Measurements from ENCODE around the gene UNC93B1.
A peak's percentile ranks its signal among the peaks of the same experiment; 100 is the strongest.

UNC93B1 gene
- long read RNA-seq, transcript UNC93B1-201 (11 exons, 2,316 nt): major isoform, 11 of 15 reads
- long read RNA-seq, partial matches to known transcripts: 2 of 15 reads
- long read RNA-seq, other reads (novel, unspliced or antisense): 1 of 15 reads

GRCh38 chr11:68003846-68004550 lies at the start of gene UNC93B1:
Gene UNC93B1 (minus strand): TSS chr11:68004097. CDS start chr11:68004043, 54 bp downstream.
- TF ChIP-seq POLR2AphosphoS5 (IDR thresholded peaks at IDR 0.05; ENCODE audit: low read depth) (peak; percentile 38; the same call in 1 of the 2 replicates), CTCF (IDR thresholded peaks at IDR 0.05; ENCODE audit: insufficient read depth, low read length) (no peak), GABPA (IDR thresholded peaks at IDR 0.05; ENCODE audit: low read depth) (0 out of 2 replicates have a peak, but pooled peaks have one; percentile 22), REST (IDR thresholded peaks at IDR 0.05; ENCODE audit: insufficient replicate concordance, low read depth) (no peak), SPI1 (IDR thresholded peaks at IDR 0.05; ENCODE audit: borderline replicate concordance, low read depth) (peak; percentile 91)
- peak within 1 kb of the TSS; percentile 73 for H3K4me3 ChIP-seq (replicated peaks; ENCODE audit: insufficient read depth, low read length)
- no peaks in the 10 kb centered on the region for H3K27me3 ChIP-seq (ENCODE audit: insufficient read depth, poor library complexity, severe bottlenecking)
- H3K27ac ChIP-seq (replicated peaks): peak within 1 kb of the TSS; percentile 77
- DNase-seq (ENCODE audit: low read depth in 1 of 2, low spot score in 1 of 2): peak; percentile 91 to 95

GRCh38 chr11:68053117-68053516 lies 49.2 kb upstream of the UNC93B1 start:
- TF ChIP-seq POLR2AphosphoS5 (IDR thresholded peaks at IDR 0.05; ENCODE audit: low read depth): peak; percentile 58; the same call in 1 of the 2 replicates
- TF ChIP-seq CTCF (IDR thresholded peaks at IDR 0.05; ENCODE audit: insufficient read depth, low read length): no peak
- no peaks in the 10 kb centered on the region for H3K27me3 ChIP-seq (ENCODE audit: insufficient read depth, poor library complexity, severe bottlenecking)
- H3K4me3 ChIP-seq (replicated peaks; ENCODE audit: insufficient read depth, low read length): no peak overlapping the region
- DNase-seq (ENCODE audit: low read depth in 1 of 2, low spot score in 1 of 2): peak in 1 of 2 experiments; percentile 27
- no peak overlapping the region for H3K27ac ChIP-seq (replicated peaks)

- H3K27ac ChIP-seq (replicated peaks): no peak overlapping the region
- TF ChIP-seq REST (IDR thresholded peaks at IDR 0.05; ENCODE audit: insufficient replicate concordance, low read depth): no peak
- TF ChIP-seq SPI1 (IDR thresholded peaks at IDR 0.05; ENCODE audit: borderline replicate concordance, low read depth): no peak
- TF ChIP-seq CTCF (IDR thresholded peaks at IDR 0.05; ENCODE audit: insufficient read depth, low read length): no peak
- TF ChIP-seq GABPA (IDR thresholded peaks at IDR 0.05; ENCODE audit: low read depth): no peak
- TF ChIP-seq POLR2AphosphoS5 (IDR thresholded peaks at IDR 0.05; ENCODE audit: low read depth): no peak; the same call in none of the 2 replicates
Observed at GRCh38 chr11:68052137-68052873, 48.4 kb upstream of the UNC93B1 start.

More at GRCh38 chr11:68052137-68052873, 48.4 kb upstream of the UNC93B1 start:
- Histone ChIP-seq H3K27me3 (ENCODE audit: insufficient read depth, poor library complexity, severe bottlenecking) (no peaks in the 10 kb centered on the region), H3K4me3 (replicated peaks; ENCODE audit: insufficient read depth, low read length) (no peak overlapping the region)
- DNase-seq (ENCODE audit: low read depth in 1 of 2, low spot score in 1 of 2): peak in 1 of 2 experiments; percentile 23

Data from HL-60 (cell line).